ENCODE results near the gene CLEC2L.

The CLEC2L gene

DNA sequence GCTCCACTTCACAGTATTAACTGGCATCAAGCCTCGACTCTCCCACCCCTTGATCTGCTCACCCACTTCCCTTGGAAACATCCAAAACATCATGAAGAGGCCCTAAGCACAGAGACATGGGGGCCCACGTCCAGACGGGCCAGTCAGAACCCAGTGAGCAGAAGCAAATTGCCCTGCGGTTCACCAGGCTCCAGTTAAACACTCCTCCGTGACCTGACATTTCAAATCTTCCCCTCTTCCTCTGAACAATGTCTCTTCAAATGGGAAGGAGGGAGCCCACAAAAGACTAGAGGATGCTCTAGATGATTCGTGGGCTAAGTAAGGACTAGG, 44.8 kb downstream of the CLEC2L start:
- Histone ChIP-seq H3K9ac (ENCODE audit: low read length) (no peak overlapping the region), H2AFZ (ENCODE audit: low read length) (no peak overlapping the region), H3K27me3 (ENCODE audit: insufficient read depth, low read length) (no peaks in the 10 kb centered on the region; the same call in 1 of the 2 replicates), H3K36me3 (ENCODE audit: insufficient read depth, low read length) (no peaks in the 10 kb centered on the region), H3K4me3 (ENCODE audit: low read depth, low read length, poor library complexity, severe bottlenecking) (no peak overlapping the region), H3K9me3 (ENCODE audit: low read length) (no peaks in the 10 kb centered on the region), H3K4me1 (ENCODE audit: insufficient read depth, low read length, severe bottlenecking) (no peaks in the 10 kb centered on the region), H3F3A (ENCODE audit: insufficient read depth, low read length) (no peaks in the 10 kb centered on the region), H3K9me2 (ENCODE audit: low read depth, low read length) (no peaks in the 10 kb centered on the region), H4K20me1 (ENCODE audit: insufficient read depth, low read length) (no peaks in the 10 kb centered on the region), H3K27ac (ENCODE audit: low read depth, low read length, poor library complexity, severe bottlenecking) (no peak overlapping the region), H3K79me2 (ENCODE audit: insufficient read depth, low read length) (no peaks in the 10 kb centered on the region), H3K4me2 (ENCODE audit: low read length) (no peak overlapping the region)
- TF ChIP-seq, protein P1, sequence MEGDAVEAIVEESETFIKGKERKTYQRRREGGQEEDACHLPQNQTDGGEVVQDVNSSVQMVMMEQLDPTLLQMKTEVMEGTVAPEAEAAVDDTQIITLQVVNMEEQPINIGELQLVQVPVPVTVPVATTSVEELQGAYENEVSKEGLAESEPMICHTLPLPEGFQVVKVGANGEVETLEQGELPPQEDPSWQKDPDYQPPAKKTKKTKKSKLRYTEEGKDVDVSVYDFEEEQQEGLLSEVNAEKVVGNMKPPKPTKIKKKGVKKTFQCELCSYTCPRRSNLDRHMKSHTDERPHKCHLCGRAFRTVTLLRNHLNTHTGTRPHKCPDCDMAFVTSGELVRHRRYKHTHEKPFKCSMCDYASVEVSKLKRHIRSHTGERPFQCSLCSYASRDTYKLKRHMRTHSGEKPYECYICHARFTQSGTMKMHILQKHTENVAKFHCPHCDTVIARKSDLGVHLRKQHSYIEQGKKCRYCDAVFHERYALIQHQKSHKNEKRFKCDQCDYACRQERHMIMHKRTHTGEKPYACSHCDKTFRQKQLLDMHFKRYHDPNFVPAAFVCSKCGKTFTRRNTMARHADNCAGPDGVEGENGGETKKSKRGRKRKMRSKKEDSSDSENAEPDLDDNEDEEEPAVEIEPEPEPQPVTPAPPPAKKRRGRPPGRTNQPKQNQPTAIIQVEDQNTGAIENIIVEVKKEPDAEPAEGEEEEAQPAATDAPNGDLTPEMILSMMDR (IDR thresholded peaks at IDR 0.05; ENCODE audit: low read length), result no peak
- TF ChIP-seq EZH2 (IDR thresholded peaks at IDR 0.05; ENCODE audit: borderline replicate concordance, low read length), result no peak

DNA sequence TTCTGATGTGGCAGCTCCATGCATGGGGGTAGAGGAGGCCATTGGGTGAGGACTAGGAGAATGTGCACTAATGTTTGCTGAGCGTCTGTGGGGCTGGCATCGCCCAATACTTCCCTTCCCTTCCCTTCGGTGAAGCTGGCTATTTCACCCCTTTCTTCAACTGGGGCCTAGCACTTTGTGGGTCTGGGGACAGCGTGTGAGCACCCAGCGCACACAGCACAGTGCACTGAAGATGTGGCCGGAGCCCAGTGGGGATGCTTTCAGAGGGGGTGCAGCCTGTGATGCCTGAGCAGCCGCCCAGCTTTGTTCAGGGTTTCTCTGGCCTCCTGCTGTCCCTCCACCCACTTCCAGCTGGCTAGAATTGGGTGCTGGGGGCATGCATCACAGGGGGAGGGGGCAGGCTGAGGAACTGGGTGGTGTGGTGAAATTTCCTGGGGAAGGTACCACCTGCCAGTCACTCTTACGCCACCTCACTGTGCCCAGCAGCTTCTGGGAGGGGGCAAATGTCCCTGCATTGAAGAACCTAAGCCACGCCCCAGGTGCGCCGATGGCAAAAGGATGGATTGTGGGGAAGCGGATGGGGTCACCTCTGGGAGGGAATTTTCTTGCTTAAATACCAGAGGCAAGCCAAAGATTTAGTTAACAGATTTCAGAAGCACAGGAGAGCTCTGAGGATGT, 45.5 kb downstream of the CLEC2L start:
- TF ChIP-seq, protein P1 (IDR thresholded peaks at IDR 0.05; ENCODE audit: low read length), result no peak
- no peak for TF ChIP-seq EZH2 (IDR thresholded peaks at IDR 0.05; ENCODE audit: borderline replicate concordance, low read length)
- no peak overlapping the region for H3K9ac ChIP-seq (ENCODE audit: low read length)
- no peaks in the 10 kb centered on the region for H3F3A ChIP-seq (ENCODE audit: insufficient read depth, low read length)
- H4K20me1 ChIP-seq (ENCODE audit: insufficient read depth, low read length), result no peaks in the 10 kb centered on the region
- no peaks in the 10 kb centered on the region for H3K36me3 ChIP-seq (ENCODE audit: insufficient read depth, low read length)
- H3K4me3 ChIP-seq (ENCODE audit: low read depth, low read length, poor library complexity, severe bottlenecking), result no peak overlapping the region
- H3K9me2 ChIP-seq (ENCODE audit: low read depth, low read length), result no peaks in the 10 kb centered on the region
- H3K9me3 ChIP-seq (ENCODE audit: low read length), result no peaks in the 10 kb centered on the region
- no peak overlapping the region for H3K27ac ChIP-seq (ENCODE audit: low read depth, low read length, poor library complexity, severe bottlenecking)
- H3K4me2 ChIP-seq (ENCODE audit: low read length), result no peak overlapping the region
- H3K4me1 ChIP-seq (ENCODE audit: insufficient read depth, low read length, severe bottlenecking), result no peaks in the 10 kb centered on the region
- no peaks in the 10 kb centered on the region for H3K79me2 ChIP-seq (ENCODE audit: insufficient read depth, low read length)
- H3K27me3 ChIP-seq (ENCODE audit: insufficient read depth, low read length), result no peaks in the 10 kb centered on the region; the same call in 1 of the 2 replicates
- H2AFZ ChIP-seq (ENCODE audit: low read length), result no peak overlapping the region

DNA sequence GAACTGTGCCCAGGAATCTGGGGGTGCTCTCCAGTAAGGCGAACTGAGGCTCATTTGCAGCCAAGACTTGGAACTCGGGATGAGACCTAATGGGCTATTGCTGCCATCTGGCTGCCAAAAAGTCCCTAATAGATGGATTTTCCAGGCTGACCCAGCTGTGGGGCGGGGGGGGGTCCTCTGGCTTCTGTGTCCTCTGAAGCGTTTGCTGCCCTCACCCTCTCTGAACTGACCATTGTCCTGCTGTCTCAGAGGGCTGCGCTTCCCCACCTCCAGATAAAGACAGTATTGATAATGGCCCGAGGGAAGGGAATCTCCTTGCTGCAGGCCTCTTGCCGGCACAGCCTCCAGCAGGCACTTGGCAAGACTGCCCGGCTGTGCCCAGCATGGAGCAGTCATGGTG, 46.6 kb downstream of the CLEC2L start:
- Histone ChIP-seq H3K36me3 (ENCODE audit: insufficient read depth, low read length) (no peaks in the 10 kb centered on the region), H3K4me3 (ENCODE audit: low read depth, low read length, poor library complexity, severe bottlenecking) (no peak overlapping the region), H4K20me1 (ENCODE audit: insufficient read depth, low read length) (no peaks in the 10 kb centered on the region), H3F3A (ENCODE audit: insufficient read depth, low read length) (no peaks in the 10 kb centered on the region), H3K79me2 (ENCODE audit: insufficient read depth, low read length) (no peaks in the 10 kb centered on the region), H3K27ac (ENCODE audit: low read depth, low read length, poor library complexity, severe bottlenecking) (no peak overlapping the region), H3K27me3 (ENCODE audit: insufficient read depth, low read length) (no peaks in the 10 kb centered on the region; the same call in 1 of the 2 replicates), H3K9me2 (ENCODE audit: low read depth, low read length) (no peaks in the 10 kb centered on the region), H3K4me1 (ENCODE audit: insufficient read depth, low read length, severe bottlenecking) (no peaks in the 10 kb centered on the region), H3K9ac (ENCODE audit: low read length) (no peak overlapping the region), H3K9me3 (ENCODE audit: low read length) (no peaks in the 10 kb centered on the region), H2AFZ (ENCODE audit: low read length) (no peak overlapping the region), H3K4me2 (ENCODE audit: low read length) (no peak overlapping the region)
- TF ChIP-seq, protein P1 (IDR thresholded peaks at IDR 0.05; ENCODE audit: low read length), result no peak
- no peak for TF ChIP-seq EZH2 (IDR thresholded peaks at IDR 0.05; ENCODE audit: borderline replicate concordance, low read length)
